T-helper 17 cell (primary cell): ENCODE results near the gene KRTAP16-1. TPM values are rescaled to one million over a fixed set of nuclear protein-coding genes. Genes with fewer than 3 reads are reported as not detected.

ENCODE experiments used
- ATAC-seq: fragments of 150-1000 bp; cut with Tn5 transposase; 2 replicates; pipeline ENCODE4 v1.10.0; 2021; ENCODE audit warnings: mild to moderate bottlenecking, moderate library complexity
- DNase-seq, 3 donors: peaks; one replicate each; pipeline versions ENCODE4 v3.0.0 to v3.0.0-alpha.2; 2020 to 2021
- H3K9me3 ChIP-seq: one replicate; pipeline ENCODE4 v1.7.0; 2013; ENCODE audit warnings: low read length, mild to moderate bottlenecking; ENCODE audit not compliant: control insufficient read depth, poor library complexity, severe bottlenecking
- H3K27ac Mint-ChIP-seq: one replicate; pipeline ENCODE4 v1.8.0; 2022; ENCODE audit warnings: mild to moderate bottlenecking, moderate library complexity, mixed read lengths
- H3K27me3 Mint-ChIP-seq: one replicate; pipeline ENCODE4 v1.8.0; 2022; ENCODE audit warnings: mixed read lengths
- H3K36me3 Mint-ChIP-seq: one replicate; pipeline ENCODE4 v1.8.0; 2022; ENCODE audit warnings: low read depth, mixed read lengths
- H3K4me1 Mint-ChIP-seq: one replicate; pipeline ENCODE4 v1.8.0; 2022; ENCODE audit warnings: mild to moderate bottlenecking, mixed read lengths
- H3K4me3 Mint-ChIP-seq: one replicate; pipeline ENCODE4 v1.8.0; 2022; ENCODE audit warnings: mild to moderate bottlenecking, moderate library complexity, mixed read lengths
- total RNA-seq, 4 donors: library from RNA in 2 of 4; stranded (reverse) in 2 of 4; gene quantifications; one replicate each; pipeline ENCODE4 v1.2.3 and lab custom pipeline; 2022 to 2026

Gene KRTAP16-1
- total RNA-seq, 2 donors from 2014 or later, result 0.17 to 0.34 TPM

- H3K27ac Mint-ChIP-seq, result peak overlapping the region; percentile 99
- no peaks in the 10 kb centered on the region for H3K9me3 ChIP-seq
- ATAC-seq (peak; percentile 88), DNase-seq (peak in 2 of 3 donors; percentile 35 to 39)
- peaks cover 58% of the 10 kb centered on the region for H3K4me1 Mint-ChIP-seq
- peak overlapping the region; percentile 80 for H3K4me3 Mint-ChIP-seq
- H3K27me3 Mint-ChIP-seq, result no peaks in the 10 kb centered on the region
- H3K36me3 Mint-ChIP-seq, result no peaks in the 10 kb centered on the region
Observed at GRCh38 chr17:41338961-41339485, 29.9 kb upstream of the KRTAP16-1 start.

GRCh38 chr17:41335747-41336146 lies 26.6 kb upstream of the KRTAP16-1 start:
- H3K4me1 Mint-ChIP-seq, result peaks cover 42% of the 10 kb centered on the region
- no peaks in the 10 kb centered on the region for H3K27me3 Mint-ChIP-seq
- peak overlapping the region; percentile 75 for H3K27ac Mint-ChIP-seq
- ATAC-seq (no peak), DNase-seq (no peak)
- peak overlapping the region; percentile 65 for H3K4me3 Mint-ChIP-seq
- H3K9me3 ChIP-seq, result no peaks in the 10 kb centered on the region
- no peaks in the 10 kb centered on the region for H3K36me3 Mint-ChIP-seq

GRCh38 chr17:41334385-41335305 lies 25.5 kb upstream of the KRTAP16-1 start:
- peaks cover 31% of the 10 kb centered on the region for H3K4me1 Mint-ChIP-seq
- no peaks in the 10 kb centered on the region for H3K27me3 Mint-ChIP-seq

GRCh38 chr17:41333836-41334235 lies 24.7 kb upstream of the KRTAP16-1 start:
- ATAC-seq, result no peak
- no peaks in the 10 kb centered on the region for H3K36me3 Mint-ChIP-seq
- H3K27me3 Mint-ChIP-seq, result no peaks in the 10 kb centered on the region
- peaks cover 24% of the 10 kb centered on the region for H3K4me1 Mint-ChIP-seq
- H3K4me3 Mint-ChIP-seq, result peak overlapping the region; percentile 34
- no peaks in the 10 kb centered on the region for H3K9me3 ChIP-seq
- no peak for DNase-seq
- H3K27ac Mint-ChIP-seq, result peak overlapping the region; percentile 72

More at GRCh38 chr17:41334385-41335305, 25.5 kb upstream of the KRTAP16-1 start:
- H3K36me3 Mint-ChIP-seq, result no peaks in the 10 kb centered on the region
- H3K4me3 Mint-ChIP-seq, result peak overlapping the region; percentile 63
- ATAC-seq, result no peak
- DNase-seq, result no peak
- H3K27ac Mint-ChIP-seq, result peak overlapping the region; percentile 75
- no peaks in the 10 kb centered on the region for H3K9me3 ChIP-seq

GRCh38 chr17:41333098-41333497 lies 24.0 kb upstream of the KRTAP16-1 start:
- Mint-ChIP-seq H3K4me1 (peaks cover 27% of the 10 kb centered on the region), H3K36me3 (no peaks in the 10 kb centered on the region), H3K27ac (peak overlapping the region; percentile 72), H3K4me3 (no peak overlapping the region), H3K27me3 (no peaks in the 10 kb centered on the region)
- ATAC-seq (no peak), DNase-seq (no peak)
- no peaks in the 10 kb centered on the region for H3K9me3 ChIP-seq

- DNase-seq (no peak), ATAC-seq (no peak)
- Mint-ChIP-seq H3K27ac (no peak overlapping the region), H3K27me3 (no peaks in the 10 kb centered on the region), H3K4me3 (no peak overlapping the region), H3K4me1 (peaks cover 25% of the 10 kb centered on the region), H3K36me3 (no peaks in the 10 kb centered on the region)
- no peaks in the 10 kb centered on the region for H3K9me3 ChIP-seq
Observed at GRCh38 chr17:41332239-41332638, 23.1 kb upstream of the KRTAP16-1 start.

GRCh38 chr17:41331606-41332005 lies 22.5 kb upstream of the KRTAP16-1 start:
- H3K36me3 Mint-ChIP-seq, result no peaks in the 10 kb centered on the region
- no peak for DNase-seq
- H3K27me3 Mint-ChIP-seq, result no peaks in the 10 kb centered on the region
- ATAC-seq, result no peak
- H3K9me3 ChIP-seq, result no peaks in the 10 kb centered on the region
- H3K4me1 Mint-ChIP-seq, result peaks cover 28% of the 10 kb centered on the region
- no peak overlapping the region for H3K27ac Mint-ChIP-seq
- no peak overlapping the region for H3K4me3 Mint-ChIP-seq

GRCh38 chr17:41329279-41329948 lies 20.3 kb upstream of the KRTAP16-1 start:
- ATAC-seq (no peak), DNase-seq (no peak)
- H3K36me3 Mint-ChIP-seq, result no peaks in the 10 kb centered on the region
- peaks cover 22% of the 10 kb centered on the region for H3K4me1 Mint-ChIP-seq
- no peak overlapping the region for H3K27ac Mint-ChIP-seq
- no peak overlapping the region for H3K4me3 Mint-ChIP-seq
- H3K9me3 ChIP-seq, result no peaks in the 10 kb centered on the region
- H3K27me3 Mint-ChIP-seq, result no peaks in the 10 kb centered on the region

- DNase-seq (no peak), ATAC-seq (no peak)
- H3K27ac Mint-ChIP-seq, result peak overlapping the region; percentile 94
- no peaks in the 10 kb centered on the region for H3K27me3 Mint-ChIP-seq
- no peaks in the 10 kb centered on the region for H3K9me3 ChIP-seq
- H3K4me1 Mint-ChIP-seq, result peaks cover 26% of the 10 kb centered on the region
- H3K4me3 Mint-ChIP-seq, result no peak overlapping the region
- H3K36me3 Mint-ChIP-seq, result no peaks in the 10 kb centered on the region
Observed at GRCh38 chr17:41328207-41328606, 19.1 kb upstream of the KRTAP16-1 start.

- DNase-seq, result no peak
- peaks cover 28% of the 10 kb centered on the region for H3K4me1 Mint-ChIP-seq
- H3K9me3 ChIP-seq, result no peaks in the 10 kb centered on the region
- H3K4me3 Mint-ChIP-seq, result peak overlapping the region; percentile 49
- ATAC-seq, result no peak
- H3K36me3 Mint-ChIP-seq, result no peaks in the 10 kb centered on the region
- H3K27me3 Mint-ChIP-seq, result no peaks in the 10 kb centered on the region
- peak overlapping the region; percentile 94 for H3K27ac Mint-ChIP-seq
Observed at GRCh38 chr17:41327411-41328120, 18.5 kb upstream of the KRTAP16-1 start.

- no peaks in the 10 kb centered on the region for H3K9me3 ChIP-seq
- H3K36me3 Mint-ChIP-seq, result no peaks in the 10 kb centered on the region
- H3K4me3 Mint-ChIP-seq, result peak overlapping the region; percentile 49
- ATAC-seq (peak; percentile 80), DNase-seq (peak in 1 of 3 donors; percentile 37)
- H3K4me1 Mint-ChIP-seq, result peaks cover 28% of the 10 kb centered on the region
- no peaks in the 10 kb centered on the region for H3K27me3 Mint-ChIP-seq
- H3K27ac Mint-ChIP-seq, result peak overlapping the region; percentile 94
Observed at GRCh38 chr17:41326173-41327145, 17.4 kb upstream of the KRTAP16-1 start.

- DNase-seq, result no peak
- H3K4me1 Mint-ChIP-seq, result peaks cover 32% of the 10 kb centered on the region
- no peaks in the 10 kb centered on the region for H3K36me3 Mint-ChIP-seq
- no peak overlapping the region for H3K4me3 Mint-ChIP-seq
- peak overlapping the region; percentile 94 for H3K27ac Mint-ChIP-seq
- ATAC-seq, result no peak
- H3K27me3 Mint-ChIP-seq, result no peaks in the 10 kb centered on the region
- H3K9me3 ChIP-seq, result no peaks in the 10 kb centered on the region
Observed at GRCh38 chr17:41325611-41326010, 16.5 kb upstream of the KRTAP16-1 start.
